Mucosa of gallbladder (tissue), 1 donor: Measurements from ENCODE around the gene SP6. TPM values are rescaled to one million over a fixed set of nuclear protein-coding genes. Genes with fewer than 3 reads are reported as not detected.

Source experiments
- DNase-seq: peaks from one replicate; pipeline ENCODE4 v3.0.0-alpha.2; 2020; ENCODE audit warnings: low spot score
- total RNA-seq: library from RNA; stranded (reverse); gene quantifications from one replicate; pipeline ENCODE4 v1.2.1, GENCODE V29; 2021
- donor health status: DM: no; HTN: no; CAD: no.

Gene SP6
- total RNA-seq, 1 donor from 2014 or later: 0.14 TPM

- no peak for DNase-seq
Observed at GRCh38 chr17:47812146-47812920, 38.6 kb downstream of the SP6 start.

- no peak for DNase-seq
Observed at GRCh38 chr17:47811709-47812108, 39.3 kb downstream of the SP6 start.

GRCh38 chr17:47810901-47811635 lies 39.9 kb downstream of the SP6 start:
- DNase-seq: no peak

GRCh38 chr17:47810200-47810821 lies 40.7 kb downstream of the SP6 start:
- no peak for DNase-seq

GRCh38 chr17:47808830-47809480 lies 42.0 kb downstream of the SP6 start:
- DNase-seq: no peak

GRCh38 chr17:47808036-47808829 lies 42.7 kb downstream of the SP6 start:
- DNase-seq: no peak

GRCh38 chr17:47807421-47807820 lies 43.5 kb downstream of the SP6 start:
- no peak for DNase-seq

- DNase-seq: no peak
Observed at GRCh38 chr17:47806913-47807255, 44.1 kb downstream of the SP6 start.

GRCh38 chr17:47806026-47806912 lies 44.7 kb downstream of the SP6 start:
- DNase-seq: no peak

- DNase-seq: no peak
Observed at GRCh38 chr17:47804461-47804860, 46.5 kb downstream of the SP6 start.

- DNase-seq: no peak
Observed at GRCh38 chr17:47803751-47804150, 47.2 kb downstream of the SP6 start.

GRCh38 chr17:47803201-47803600 lies 47.8 kb downstream of the SP6 start:
- no peak for DNase-seq

- DNase-seq: no peak
Observed at GRCh38 chr17:47802341-47803022, 48.5 kb downstream of the SP6 start.

GRCh38 chr17:47801906-47802305 lies 49.1 kb downstream of the SP6 start:
- DNase-seq: no peak

- no peak for DNase-seq
Observed at GRCh38 chr17:47801176-47801765, 49.7 kb downstream of the SP6 start.

- DNase-seq: no peak
Observed at GRCh38 chr17:47800686-47801085, 50.3 kb downstream of the SP6 start.

GRCh38 chr17:47797797-47798196 lies 53.2 kb downstream of the SP6 start:
- no peak for DNase-seq
